Measurements from ENCODE around the gene SLC9C1.

The SLC9C1 gene

DNA sequence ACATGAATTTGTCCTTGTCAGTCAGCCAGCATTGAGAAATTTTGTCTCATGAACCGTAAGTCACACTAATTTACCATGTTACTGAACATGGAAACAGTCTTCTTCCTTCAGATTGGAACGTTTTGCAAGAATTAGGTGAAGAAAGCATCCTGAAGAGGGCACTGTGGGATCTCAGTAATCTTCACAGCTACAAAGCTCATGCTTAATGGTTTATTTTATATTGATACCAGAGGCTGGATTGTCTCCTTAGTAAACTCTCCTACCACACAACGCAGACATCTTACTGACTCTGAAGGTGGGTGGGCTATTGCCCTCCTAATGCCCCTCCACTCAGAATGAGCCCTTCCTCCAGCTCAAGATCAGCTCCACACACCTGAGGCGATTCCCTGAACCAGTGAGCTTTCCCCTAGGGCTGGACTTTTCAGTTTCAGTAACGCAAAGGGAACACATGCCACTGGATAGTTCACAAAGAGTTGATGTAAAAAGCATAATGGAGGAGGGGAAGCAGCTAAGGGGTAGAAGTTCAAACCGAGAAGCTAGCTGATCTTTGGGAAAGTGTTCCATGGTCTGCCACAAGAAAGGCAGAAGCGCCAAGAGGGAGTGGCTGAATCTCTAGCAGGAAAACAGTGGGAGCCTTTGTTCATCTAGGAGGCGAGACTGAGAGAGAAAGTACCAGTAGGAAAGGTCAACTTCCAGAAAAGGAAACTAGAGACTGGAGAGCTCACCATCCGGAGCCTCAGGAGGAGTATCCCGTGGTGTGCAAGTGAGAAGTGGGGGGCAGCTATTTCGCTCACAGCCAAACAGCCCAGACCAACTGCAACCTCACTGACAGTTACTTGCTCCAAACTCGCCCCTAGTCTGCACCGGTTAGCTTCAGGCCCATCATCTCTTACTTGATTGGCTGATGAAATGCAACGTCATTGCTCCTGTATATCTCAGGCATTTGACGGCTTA lies at the start of gene SLC9C1:
Gene SLC9C1 (minus strand): TSS at position 849 of the 954 bp plus-strand sequence. CDS start 7,425 bp downstream, outside the sequence.
- TF ChIP-seq, protein P1, sequence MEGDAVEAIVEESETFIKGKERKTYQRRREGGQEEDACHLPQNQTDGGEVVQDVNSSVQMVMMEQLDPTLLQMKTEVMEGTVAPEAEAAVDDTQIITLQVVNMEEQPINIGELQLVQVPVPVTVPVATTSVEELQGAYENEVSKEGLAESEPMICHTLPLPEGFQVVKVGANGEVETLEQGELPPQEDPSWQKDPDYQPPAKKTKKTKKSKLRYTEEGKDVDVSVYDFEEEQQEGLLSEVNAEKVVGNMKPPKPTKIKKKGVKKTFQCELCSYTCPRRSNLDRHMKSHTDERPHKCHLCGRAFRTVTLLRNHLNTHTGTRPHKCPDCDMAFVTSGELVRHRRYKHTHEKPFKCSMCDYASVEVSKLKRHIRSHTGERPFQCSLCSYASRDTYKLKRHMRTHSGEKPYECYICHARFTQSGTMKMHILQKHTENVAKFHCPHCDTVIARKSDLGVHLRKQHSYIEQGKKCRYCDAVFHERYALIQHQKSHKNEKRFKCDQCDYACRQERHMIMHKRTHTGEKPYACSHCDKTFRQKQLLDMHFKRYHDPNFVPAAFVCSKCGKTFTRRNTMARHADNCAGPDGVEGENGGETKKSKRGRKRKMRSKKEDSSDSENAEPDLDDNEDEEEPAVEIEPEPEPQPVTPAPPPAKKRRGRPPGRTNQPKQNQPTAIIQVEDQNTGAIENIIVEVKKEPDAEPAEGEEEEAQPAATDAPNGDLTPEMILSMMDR (conservative IDR thresholded peaks at IDR 0.05; ENCODE audit: control insufficient read depth, insufficient read depth, low read depth, low read length), result peak; percentile 77
- DNase-seq (ENCODE audit: low read depth), result peak; percentile 80
- peak within 1 kb of the TSS; percentile 27 for H3K4me3 ChIP-seq (ENCODE audit: control insufficient read depth, low read depth, low read length)

DNA sequence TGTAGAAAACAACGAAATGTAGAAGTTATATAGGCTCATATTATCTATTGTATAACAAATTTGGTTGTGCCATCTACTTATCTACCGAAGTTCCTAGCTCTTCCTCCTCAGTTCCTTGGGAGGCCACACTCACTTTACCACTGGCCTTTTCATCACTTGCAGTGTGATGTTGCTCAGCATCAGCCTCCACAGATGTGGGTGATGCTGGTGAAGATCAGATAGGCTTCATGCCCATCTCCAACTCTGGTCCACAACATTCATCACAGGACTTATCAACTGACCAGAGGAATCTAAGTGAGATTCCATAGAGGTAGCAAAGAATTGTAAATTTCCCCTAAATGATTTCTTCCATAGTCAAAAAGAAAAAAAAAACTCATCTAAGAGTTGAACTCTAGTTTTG lies 47.4 kb upstream of the SLC9C1 start:
- DNase-seq (ENCODE audit: low read depth), result no peak
- no peak overlapping the region for H3K4me3 ChIP-seq (ENCODE audit: control insufficient read depth, low read depth, low read length)
- TF ChIP-seq, protein P1 (conservative IDR thresholded peaks at IDR 0.05; ENCODE audit: control insufficient read depth, insufficient read depth, low read depth, low read length), result no peak

DNA sequence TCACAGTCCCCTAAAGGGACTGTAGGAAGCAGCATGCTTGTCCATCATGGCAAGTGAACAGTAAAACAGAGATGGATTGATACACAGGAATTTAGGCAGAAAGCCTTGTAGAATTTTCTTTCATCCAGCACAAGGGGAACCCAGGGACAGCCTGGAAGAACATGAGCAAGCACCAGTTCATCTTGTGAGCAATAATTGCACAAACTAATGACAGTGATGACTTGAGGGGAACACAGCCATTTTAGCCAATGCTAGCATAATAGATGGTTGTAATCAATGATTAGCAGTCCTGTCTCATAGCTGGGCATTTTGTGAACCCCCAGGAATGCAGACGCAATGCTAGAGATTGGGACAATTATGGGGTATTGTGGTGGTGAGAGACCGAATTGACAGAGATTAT lies 45.6 kb upstream of the SLC9C1 start:
- H3K4me3 ChIP-seq (ENCODE audit: control insufficient read depth, low read depth, low read length), result no peak overlapping the region
- TF ChIP-seq, protein P1 (conservative IDR thresholded peaks at IDR 0.05; ENCODE audit: control insufficient read depth, insufficient read depth, low read depth, low read length), result no peak
- DNase-seq (ENCODE audit: low read depth), result no peak

DNA sequence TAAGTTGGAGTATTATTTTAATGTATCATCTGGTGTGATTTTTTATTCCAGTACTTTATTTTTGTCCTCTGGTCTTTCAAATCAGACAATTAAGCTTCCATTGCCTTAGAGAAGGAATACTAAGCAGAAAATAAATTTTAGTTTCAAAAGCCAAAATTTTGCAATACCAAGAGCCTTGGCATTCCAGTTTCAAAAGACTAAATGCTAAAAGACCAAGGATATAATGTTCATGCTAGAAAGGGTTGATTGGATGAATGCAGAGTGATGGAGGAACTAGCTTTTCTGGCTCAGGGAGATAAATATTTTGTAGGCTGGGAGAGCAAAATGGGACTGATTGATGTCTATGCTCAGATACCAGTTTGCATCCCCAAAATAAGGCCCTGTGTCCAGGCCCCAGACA lies 45.1 kb upstream of the SLC9C1 start:
- H3K4me3 ChIP-seq (ENCODE audit: control insufficient read depth, low read depth, low read length), result no peak overlapping the region
- no peak for DNase-seq (ENCODE audit: low read depth)
- TF ChIP-seq, protein P1 (conservative IDR thresholded peaks at IDR 0.05; ENCODE audit: control insufficient read depth, insufficient read depth, low read depth, low read length), result no peak

DNA sequence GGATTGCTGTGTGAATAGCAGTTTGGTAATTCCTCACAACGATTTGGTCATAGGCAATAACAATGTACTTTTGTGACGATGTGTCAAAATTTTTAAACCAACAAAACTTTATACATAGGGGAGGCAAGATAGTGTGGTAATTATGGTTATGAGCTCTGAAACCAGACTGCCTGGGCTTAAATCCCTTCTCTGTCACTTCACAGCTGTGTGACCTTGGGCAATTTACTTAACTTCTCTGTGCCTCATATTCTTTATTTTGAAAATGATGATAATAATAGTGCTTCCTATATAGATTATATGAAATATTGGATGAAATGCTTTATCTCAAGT lies 44.7 kb upstream of the SLC9C1 start:
- TF ChIP-seq, protein P1 (conservative IDR thresholded peaks at IDR 0.05; ENCODE audit: control insufficient read depth, insufficient read depth, low read depth, low read length), result no peak
- no peak overlapping the region for H3K4me3 ChIP-seq (ENCODE audit: control insufficient read depth, low read depth, low read length)
- no peak for DNase-seq (ENCODE audit: low read depth)

DNA sequence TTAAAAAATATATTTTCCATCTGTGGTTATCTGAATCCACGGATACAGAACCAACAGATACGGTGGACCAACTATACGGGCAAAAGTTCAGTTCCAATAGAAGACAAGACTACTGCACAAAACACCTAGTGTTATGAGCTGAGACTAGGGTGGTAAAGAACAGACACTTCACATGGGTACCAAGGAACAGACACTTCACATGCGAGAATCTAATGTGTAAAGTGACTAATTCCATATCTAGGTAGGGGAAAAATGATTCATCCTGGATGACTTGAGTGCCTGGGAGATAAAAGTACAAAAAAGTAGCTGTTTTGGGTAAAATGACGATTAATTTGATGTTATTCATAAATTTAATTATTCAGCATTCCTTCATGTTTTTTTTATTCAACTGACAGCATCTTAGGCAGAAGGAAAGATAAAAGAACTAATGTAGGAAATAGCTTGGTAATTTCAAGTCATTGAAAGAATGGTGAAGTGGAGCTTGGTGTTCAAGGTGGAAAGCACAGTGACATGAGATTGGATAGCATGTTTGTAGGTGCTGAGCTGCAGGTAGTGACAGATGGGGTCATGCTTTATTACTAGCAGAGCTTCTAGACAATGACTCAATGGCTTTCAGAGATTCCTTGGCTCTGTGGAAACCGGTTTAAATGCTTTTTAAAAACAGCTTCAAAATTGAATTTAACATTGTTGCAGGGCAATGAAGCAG lies 44.2 kb upstream of the SLC9C1 start:
- H3K4me3 ChIP-seq (ENCODE audit: control insufficient read depth, low read depth, low read length), result no peak overlapping the region
- DNase-seq (ENCODE audit: low read depth), result no peak
- TF ChIP-seq, protein P1 (conservative IDR thresholded peaks at IDR 0.05; ENCODE audit: control insufficient read depth, insufficient read depth, low read depth, low read length), result no peak
